NCI-H345 (cell line): ENCODE data around the gene CHIT1.

Experiments used
- DNase-seq: peaks from one replicate; lab custom pipeline; 2025; lab: John Stamatoyannopoulos, UW

Gene CHIT1

DNA sequence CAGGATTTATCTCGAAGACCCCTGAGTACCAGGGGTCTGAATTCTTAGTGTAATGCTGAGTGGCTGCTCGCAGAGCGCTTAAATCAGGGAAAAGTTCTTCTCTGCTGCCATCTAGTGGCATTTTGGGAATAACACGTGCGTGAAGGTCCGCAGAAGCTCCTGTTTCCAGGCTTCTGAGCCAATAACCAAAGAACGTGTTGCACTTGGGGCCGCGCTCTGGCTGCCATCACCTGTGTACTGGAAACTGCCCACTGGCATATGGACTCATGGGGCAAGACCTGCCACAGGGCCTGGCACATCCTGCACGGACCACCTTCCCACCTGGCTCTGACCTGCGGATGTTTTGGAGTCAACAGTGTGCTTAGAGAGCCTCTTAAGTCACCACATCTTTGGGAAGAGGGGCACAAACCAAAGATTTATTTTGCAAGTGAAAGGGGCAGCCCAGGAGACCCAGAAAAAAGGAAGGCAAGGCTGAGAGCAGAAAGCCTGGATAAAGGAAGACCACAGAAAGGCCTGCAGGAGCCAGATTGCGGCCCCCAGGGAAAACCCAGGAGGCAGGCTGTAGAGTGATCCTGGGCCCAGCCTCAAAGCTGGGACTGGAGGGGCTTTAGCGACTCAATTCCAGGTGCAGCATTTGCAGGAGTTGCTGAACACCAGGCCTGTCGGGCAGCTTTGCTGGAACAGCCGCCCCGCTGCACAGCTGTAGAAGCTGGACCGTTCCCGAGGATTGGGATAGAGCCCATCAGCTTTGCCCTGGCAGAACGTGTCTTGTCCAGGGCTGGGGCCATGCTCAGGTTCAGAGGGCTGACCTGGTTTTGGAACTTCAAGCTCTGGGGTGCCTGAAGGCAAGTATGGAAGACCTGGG, 13.0 kb downstream of the CHIT1 start:
- peak; percentile 78 for DNase-seq

DNA sequence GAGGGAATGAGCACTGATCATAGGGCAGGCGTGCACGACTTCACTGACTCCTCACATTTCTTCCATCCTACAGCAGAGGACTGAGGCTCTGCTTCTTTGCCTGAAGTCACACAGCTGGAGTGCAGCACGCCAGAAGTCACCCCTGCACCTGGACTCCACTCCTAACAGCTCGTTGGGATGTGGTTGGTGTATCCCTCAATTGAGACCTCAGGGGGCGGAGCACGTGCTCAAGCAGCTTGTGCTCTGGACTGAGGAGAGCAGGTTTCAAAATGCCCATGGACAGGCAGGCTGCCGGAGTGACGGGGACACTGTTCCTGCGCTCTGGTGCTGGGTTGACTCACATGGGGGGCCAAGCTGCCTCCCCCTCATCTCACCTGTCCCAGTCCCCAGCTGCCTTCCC, 13.9 kb downstream of the CHIT1 start:
- DNase-seq, result peak; percentile 3

DNA sequence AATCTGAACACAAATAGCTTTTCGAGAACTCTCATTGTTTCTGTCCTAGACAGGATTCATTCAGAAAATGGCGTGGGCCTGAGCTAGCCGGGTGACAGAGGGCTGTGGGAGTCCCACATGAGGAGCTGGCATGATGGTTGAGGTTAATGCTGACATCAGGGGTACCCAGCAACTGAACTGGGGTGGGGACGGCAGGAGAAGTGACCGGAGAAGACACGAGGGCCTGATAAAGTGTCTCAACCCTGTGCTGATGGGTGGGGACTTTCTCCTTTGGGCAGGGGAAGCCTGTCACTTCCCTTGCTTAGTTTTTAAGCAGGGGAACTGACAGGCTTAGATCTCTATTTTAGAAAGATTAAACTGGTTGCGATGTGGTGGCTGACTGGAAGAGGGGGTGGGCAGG, 14.6 kb downstream of the CHIT1 start:
- DNase-seq, result no peak

DNA sequence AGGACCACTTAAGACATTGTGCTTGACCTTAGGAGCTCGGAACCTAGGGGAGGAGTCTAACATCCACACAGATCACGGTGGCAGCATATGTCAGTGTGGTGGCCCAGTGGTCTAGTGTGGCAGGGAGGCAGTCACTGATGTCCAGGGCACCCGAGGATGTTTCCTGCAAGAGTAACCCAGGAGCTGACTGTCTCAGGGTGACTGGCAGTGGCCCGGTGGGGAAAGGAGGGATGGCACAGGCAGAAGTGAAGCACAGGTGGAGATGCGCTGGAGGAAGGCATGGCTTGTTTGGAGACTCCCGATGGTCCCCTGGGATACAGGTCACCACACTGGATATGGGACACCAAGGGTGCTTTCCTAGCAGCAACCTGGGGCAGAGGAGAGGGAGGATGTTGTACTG, 16.3 kb downstream of the CHIT1 start:
- no peak for DNase-seq

- no peak for DNase-seq
Observed at GRCh38 chr1:203211812-203212211, 17.7 kb downstream of the CHIT1 start.

DNA sequence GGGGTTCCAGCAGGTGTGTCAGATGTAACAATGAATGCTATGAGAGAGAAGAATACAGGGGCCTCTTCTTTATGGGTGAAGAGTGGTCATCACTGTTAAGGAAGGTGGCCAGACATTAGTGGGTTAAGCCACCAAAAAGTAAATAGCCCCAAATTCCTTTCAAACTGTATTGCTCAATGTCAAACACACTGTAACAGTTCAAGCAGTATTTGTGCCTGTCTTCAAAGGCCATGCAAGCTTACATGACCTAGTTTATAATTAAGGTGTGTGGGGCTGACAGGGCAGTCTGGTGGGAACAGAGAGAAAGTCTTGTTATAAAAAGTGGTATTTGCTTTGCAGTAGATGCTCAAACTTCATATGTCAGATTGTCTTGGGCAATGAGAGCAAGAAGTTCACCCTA, 18.5 kb downstream of the CHIT1 start:
- no peak for DNase-seq

- no peak for DNase-seq
Observed at GRCh38 chr1:203210350-203210749, 19.1 kb downstream of the CHIT1 start.

GRCh38 chr1:203208181-203208580, 21.3 kb downstream of the CHIT1 start:
- DNase-seq, result no peak

DNA sequence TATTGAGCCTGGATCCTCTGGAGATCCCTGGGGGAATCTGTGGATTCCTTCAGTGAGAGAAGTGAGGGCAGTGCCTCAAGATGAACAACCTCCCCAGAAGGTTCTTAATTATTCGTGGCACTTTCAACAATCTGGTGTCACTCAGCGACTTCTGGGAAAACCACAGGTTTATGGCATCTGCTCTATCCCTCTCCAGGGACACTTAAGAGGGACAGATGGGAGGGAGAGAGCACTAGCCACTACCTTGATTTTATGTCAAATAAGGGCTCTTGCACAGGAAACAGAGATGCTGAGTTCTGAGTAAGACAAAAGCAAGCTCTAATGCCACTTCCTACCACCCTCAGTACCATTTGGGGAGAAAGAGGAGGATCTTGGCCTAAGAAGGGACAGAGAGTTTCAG, 21.7 kb downstream of the CHIT1 start:
- DNase-seq, result no peak

GRCh38 chr1:203206129-203206687, 23.3 kb downstream of the CHIT1 start:
- no peak for DNase-seq

- DNase-seq, result no peak
Observed at GRCh38 chr1:203204756-203205155, 24.7 kb downstream of the CHIT1 start.

- DNase-seq, result no peak
Observed at GRCh38 chr1:203202431-203203245, 26.8 kb downstream of the CHIT1 start.

GRCh38 chr1:203201516-203202205, 27.8 kb downstream of the CHIT1 start:
- DNase-seq, result no peak

- DNase-seq, result no peak
Observed at GRCh38 chr1:203200916-203201315, 28.6 kb downstream of the CHIT1 start.

DNA sequence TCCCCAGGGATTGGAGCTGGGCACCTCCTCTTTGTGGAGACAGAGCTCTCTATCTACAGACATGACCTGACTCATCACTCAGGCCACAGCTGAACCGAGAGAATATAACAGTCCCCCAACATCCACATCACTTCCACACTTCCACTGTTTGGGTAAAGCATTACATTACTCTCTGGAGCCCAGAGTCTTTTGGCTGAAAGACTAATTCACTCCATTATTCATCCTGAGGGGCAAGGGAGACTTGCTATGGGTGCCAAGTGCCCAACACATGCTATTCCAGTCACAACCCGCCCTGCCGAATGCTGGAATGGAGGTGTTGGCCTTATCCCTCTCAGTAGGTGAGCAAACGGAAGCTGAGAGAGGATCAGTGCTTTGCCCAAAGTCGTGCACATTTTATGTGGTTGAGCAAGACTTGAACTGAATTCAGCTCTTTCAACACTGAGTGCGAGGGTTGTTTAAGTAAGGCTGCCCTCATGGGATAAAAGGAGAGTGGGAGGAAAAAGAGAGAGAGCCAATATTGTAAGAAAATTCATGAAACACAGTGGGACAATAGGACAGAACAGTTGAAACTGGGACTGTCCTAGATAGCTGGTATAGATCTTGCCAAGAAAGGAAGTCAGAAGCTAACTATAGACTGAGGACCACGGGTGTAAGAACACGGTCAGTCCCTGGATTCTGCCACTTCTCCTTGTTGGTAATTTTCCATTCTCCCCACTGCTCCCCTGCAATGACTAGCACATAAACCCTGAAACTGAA, 29.5 kb downstream of the CHIT1 start:
- no peak for DNase-seq

DNA sequence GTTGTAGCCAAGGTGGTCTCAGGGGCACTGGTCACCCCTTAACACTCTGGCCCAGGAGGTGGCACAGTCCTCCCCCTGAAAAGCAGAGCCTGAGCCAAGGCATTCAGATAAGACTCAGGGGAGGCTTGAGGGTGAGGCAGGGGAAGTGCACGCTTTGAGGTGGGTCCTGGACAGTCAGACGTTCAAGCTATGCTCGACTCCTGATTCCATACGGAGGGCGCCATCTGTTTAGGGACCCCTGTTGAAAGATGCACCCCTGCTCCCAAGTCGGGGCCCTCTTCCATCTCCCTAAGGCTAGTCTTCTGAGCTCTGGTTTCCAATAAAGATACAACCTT, 30.0 kb downstream of the CHIT1 start:
- no peak for DNase-seq

DNA sequence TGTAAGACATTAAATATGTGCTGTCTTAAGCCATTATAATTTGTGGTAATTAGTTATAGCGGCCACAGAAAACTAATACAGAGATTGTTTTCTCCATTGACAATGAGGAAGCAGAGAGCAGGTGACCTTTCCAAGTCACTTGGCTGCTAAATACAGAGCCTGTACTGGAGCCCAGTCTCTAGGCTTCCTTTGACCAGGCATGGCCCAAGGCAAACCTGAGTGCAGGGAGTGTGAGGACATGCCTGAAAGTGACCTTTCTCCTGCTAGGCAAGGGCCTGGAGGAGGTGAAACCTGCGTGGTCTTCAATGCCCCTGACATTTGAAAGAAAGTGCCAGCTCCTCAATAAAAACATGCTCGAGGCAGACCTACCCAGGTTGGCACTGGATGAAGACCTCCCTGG, 30.5 kb downstream of the CHIT1 start:
- no peak for DNase-seq

- DNase-seq, result no peak
Observed at GRCh38 chr1:203197625-203198024, 31.8 kb downstream of the CHIT1 start.

DNA sequence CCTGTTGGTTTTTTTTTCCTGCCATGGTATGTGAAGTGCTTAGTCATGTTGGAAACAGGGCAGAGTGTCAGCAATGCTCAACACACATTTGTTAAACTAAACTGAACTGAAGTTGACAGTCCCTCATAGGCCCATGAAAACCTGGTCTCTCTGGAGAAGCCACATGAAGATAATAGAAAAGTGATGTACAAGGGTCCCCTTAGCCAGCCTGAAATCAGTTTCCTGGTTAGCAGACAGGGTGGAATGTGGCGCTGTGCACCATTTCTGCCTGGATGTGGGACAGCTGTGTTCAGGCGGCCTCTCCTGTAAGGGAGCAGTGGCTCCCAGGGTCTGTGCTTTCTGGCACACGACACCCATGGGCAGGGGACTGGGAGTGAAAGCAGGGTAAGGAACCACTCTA, 33.1 kb downstream of the CHIT1 start:
- no peak for DNase-seq

GRCh38 chr1:203190949-203191348, 38.5 kb downstream of the CHIT1 start:
- DNase-seq, result no peak

DNA sequence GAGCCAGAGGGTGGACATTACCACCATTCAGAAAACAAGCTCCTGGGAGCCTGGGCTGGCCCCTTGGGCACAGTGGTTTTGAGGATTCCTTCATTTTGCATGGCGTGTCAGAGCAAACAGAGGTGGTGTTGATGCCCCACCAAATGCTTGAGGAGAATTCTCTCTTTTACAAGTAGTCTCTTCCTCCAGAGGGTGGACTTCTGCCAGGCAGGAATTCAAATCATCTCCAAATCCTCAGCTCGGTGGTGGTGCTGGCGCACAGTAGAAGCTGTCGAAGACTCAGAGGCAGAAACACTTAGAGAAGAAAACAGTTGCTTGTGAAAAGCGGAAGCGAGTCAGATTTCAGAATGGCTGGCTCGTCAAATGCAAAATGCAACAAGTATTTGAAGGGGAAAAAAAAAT, 39.5 kb downstream of the CHIT1 start:
- no peak for DNase-seq
